HFF-Myc (cell line): ENCODE results near the gene MRPS2.

Experiments
- DNase-seq: peaks from one replicate; pipeline ENCODE4 v3.0.0-alpha.2; 2011; ENCODE audit warnings: low read depth; ENCODE audit errors: extremely low read depth
- H3K4me3 ChIP-seq: replicated peaks from 2 replicates; pipeline ENCODE4 v1.5.1; 2011; ENCODE audit warnings: low read depth, mild to moderate bottlenecking, control low read depth, low read length
- TF ChIP-seq, protein P1 (sequence below): IDR thresholded peaks from 2 replicates; pipeline ENCODE4 v1.5.1; 2012; ENCODE audit warnings: mild to moderate bottlenecking, low read depth, low read length, control low read depth; ENCODE audit errors: missing control alignments

MRPS2 gene

GRCh38 chr9:135491764-135492163 is 8.7 kb upstream of the MRPS2 start:
- no peak overlapping the region for H3K4me3 ChIP-seq
- no peak for DNase-seq
- TF ChIP-seq, protein P1, sequence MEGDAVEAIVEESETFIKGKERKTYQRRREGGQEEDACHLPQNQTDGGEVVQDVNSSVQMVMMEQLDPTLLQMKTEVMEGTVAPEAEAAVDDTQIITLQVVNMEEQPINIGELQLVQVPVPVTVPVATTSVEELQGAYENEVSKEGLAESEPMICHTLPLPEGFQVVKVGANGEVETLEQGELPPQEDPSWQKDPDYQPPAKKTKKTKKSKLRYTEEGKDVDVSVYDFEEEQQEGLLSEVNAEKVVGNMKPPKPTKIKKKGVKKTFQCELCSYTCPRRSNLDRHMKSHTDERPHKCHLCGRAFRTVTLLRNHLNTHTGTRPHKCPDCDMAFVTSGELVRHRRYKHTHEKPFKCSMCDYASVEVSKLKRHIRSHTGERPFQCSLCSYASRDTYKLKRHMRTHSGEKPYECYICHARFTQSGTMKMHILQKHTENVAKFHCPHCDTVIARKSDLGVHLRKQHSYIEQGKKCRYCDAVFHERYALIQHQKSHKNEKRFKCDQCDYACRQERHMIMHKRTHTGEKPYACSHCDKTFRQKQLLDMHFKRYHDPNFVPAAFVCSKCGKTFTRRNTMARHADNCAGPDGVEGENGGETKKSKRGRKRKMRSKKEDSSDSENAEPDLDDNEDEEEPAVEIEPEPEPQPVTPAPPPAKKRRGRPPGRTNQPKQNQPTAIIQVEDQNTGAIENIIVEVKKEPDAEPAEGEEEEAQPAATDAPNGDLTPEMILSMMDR: no peak

GRCh38 chr9:135492886-135493669 is 7.4 kb upstream of the MRPS2 start:
- DNase-seq: no peak
- TF ChIP-seq, protein P1: no peak
- H3K4me3 ChIP-seq: no peak overlapping the region

DNA sequence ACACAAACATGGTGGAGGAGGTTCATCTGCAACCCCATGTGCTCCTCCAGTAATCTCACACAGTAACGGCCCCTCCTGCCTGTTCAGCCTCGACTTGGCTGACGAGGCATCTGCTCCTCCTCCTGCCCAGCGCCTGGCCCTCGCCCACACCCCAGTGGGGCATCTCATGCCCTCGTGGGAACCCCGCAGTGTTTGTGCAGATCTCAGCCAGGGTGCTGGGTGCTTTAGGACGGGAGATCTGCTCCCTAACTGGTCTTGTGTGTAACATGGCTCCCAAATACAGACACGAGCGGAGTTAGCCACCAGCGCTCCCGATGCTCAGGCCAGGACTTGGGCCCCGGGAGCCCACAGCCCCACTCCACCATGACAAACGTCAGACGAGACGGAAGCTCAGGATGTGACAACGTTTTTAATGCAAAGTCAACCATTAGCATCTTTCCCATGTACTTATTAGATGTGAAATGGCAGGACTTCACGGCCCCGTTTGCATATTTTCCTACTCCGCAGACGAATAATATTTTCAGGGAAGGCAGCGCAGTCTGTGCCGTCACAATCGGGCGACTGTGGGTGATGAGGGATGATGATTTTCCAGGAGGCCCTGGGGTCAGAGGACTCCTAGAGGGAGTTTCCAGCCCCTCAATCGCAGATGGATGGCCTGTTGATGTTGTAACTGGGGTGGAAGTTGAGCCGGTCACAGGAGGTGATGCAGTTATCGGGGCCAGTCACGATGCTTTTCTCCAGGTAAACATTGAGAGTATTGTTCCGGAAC is 5.5 kb upstream of the MRPS2 start:
- H3K4me3 ChIP-seq: no peak overlapping the region
- TF ChIP-seq, protein P1: no peak
- DNase-seq: no peak

DNA sequence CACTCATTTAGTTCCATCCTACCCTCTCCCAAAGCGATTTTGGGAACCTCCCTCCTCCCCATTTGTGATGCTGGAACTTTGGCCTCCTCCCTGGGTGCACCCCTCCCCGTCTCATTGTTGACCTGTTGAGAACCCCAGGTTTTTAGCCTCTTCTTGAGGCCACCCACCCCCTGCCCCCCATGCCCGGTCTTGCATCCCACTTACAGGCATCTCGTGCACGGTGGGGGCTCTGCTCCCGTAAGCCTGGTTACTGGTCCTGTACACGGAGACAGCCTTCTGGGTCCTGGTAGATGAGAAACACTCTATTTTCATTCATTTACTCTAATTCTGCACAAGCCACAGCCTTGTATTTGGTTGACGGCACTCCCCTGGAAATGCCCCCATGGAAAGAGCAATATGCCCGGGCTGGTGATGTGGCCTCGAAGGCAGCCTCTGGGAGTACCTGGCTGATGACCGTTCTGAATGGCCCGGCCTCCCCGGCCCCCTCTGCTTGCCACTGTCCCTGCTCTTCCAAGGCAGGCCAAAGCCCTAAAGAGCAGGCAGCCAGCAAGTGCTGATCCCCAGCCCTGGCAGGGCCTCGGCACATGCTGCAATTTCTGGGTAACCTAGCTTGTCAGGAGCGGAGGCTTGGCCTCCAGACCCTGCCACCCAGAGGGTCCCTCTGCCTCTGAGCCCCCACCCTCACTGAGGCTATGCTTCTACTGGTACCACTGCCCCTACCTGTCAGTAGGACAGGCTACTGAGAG is 1.9 kb upstream of the MRPS2 start:
- no peak for DNase-seq
- no peak overlapping the region for H3K4me3 ChIP-seq
- TF ChIP-seq, protein P1: no peak

- TF ChIP-seq, protein P1: no peak
- DNase-seq: peak; percentile 35
- peak overlapping the region; percentile 84 for H3K4me3 ChIP-seq
These were observed 984 bp upstream of the MRPS2 start for GRCh38 chr9:135499326-135500070.

DNA sequence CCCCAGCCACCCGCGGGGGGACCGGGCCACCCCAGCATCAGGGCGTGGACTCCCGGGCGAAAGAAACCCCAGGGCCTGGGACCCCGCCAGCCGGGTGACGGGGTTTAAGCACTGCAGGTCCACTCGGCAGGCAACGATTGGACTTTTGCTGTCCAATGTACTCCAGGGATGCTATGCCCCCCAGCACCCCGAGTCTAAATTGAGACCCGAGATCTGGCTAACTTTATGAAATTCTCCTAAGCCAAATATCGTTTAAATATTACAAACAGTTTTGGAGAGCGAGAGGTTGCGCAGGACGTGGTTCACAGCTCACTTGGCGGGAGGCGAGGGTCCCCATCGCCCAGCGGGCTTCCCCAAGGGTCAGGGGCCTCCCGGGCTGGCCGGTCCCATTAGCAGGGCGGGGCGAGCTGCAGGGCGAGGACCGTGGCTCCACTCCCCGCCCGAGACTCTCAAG is 384 bp upstream of the MRPS2 start:
- peak overlapping the region; percentile 84 for H3K4me3 ChIP-seq
- no peak for DNase-seq
- TF ChIP-seq, protein P1: no peak
